Measurements from ENCODE around the gene CLSTN2. TPM values are rescaled to one million over a fixed set of nuclear protein-coding genes. Genes with fewer than 3 reads are reported as not detected.

Gene CLSTN2
- polyA plus RNA-seq, 1 experiment: 0.04 TPM

DNA sequence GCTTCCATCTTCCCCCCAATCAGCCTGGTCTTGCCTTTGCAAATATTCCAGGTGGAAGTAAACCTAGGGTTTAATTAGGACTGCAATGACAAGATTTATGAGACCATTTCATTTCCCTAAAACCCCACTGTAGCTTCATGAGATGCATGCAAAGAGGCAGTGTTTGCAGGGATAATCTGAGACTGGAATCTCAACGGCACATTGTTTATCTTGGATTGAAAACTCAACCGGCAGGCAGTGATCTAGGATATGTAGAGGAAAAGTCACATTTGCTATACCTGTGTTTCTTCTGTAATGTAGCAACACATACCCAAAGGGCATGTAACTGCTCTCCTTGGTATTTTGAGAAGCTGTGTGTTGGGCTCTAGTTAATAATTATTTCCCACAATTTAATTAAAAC, 18.7 kb upstream of the CLSTN2 start:
- Histone ChIP-seq H3K4me3 (ENCODE audit: low read depth, low read length) (no peak overlapping the region), H3K9me3 (ENCODE audit: control insufficient read depth, insufficient read depth, low read length) (no peaks in the 10 kb centered on the region; the same call in none of the 2 replicates), H3K27ac (ENCODE audit: low read depth, low read length) (no peak overlapping the region), H3K27me3 (ENCODE audit: control insufficient read depth, insufficient read depth, low read length) (no peaks in the 10 kb centered on the region)
- CTCF ChIA-PET: no interaction called here
- POLR2A ChIA-PET: no interaction called here
- DNase-seq (ENCODE audit: low read depth, low spot score): no peak
- TF ChIP-seq, protein P1, sequence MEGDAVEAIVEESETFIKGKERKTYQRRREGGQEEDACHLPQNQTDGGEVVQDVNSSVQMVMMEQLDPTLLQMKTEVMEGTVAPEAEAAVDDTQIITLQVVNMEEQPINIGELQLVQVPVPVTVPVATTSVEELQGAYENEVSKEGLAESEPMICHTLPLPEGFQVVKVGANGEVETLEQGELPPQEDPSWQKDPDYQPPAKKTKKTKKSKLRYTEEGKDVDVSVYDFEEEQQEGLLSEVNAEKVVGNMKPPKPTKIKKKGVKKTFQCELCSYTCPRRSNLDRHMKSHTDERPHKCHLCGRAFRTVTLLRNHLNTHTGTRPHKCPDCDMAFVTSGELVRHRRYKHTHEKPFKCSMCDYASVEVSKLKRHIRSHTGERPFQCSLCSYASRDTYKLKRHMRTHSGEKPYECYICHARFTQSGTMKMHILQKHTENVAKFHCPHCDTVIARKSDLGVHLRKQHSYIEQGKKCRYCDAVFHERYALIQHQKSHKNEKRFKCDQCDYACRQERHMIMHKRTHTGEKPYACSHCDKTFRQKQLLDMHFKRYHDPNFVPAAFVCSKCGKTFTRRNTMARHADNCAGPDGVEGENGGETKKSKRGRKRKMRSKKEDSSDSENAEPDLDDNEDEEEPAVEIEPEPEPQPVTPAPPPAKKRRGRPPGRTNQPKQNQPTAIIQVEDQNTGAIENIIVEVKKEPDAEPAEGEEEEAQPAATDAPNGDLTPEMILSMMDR (IDR thresholded peaks at IDR 0.05; ENCODE audit: low read depth, low read length): no peak

DNA sequence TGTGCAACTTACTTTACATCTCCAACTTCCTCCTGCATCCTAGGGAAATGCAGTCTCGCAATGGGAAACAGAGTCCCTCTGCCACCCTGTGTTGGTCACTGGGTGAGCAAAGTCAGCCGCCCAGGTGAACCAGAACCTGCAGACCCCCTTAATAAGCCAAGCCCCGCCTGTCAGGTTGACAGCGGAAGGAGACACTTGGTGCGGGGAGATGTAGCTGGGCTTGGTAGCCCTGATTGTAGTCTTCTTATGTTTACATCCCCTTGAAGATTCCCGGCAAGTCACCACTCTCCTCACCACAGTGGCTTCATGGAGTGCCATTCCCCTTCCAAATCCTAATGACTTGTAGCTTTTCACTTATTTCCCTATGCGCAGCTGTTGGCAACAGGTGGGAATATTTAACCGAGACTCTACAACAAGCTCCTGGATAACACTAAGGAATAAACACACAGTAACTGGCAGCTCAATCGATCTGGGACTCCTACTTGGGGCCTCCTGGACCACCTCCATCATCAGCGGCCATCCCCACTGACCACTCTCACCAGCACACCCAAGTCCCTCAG, 17.7 kb upstream of the CLSTN2 start:
- Histone ChIP-seq H3K27me3 (ENCODE audit: control insufficient read depth, insufficient read depth, low read length) (no peaks in the 10 kb centered on the region), H3K4me3 (ENCODE audit: low read depth, low read length) (no peak overlapping the region), H3K9me3 (ENCODE audit: control insufficient read depth, insufficient read depth, low read length) (no peaks in the 10 kb centered on the region; the same call in none of the 2 replicates), H3K27ac (ENCODE audit: low read depth, low read length) (no peak overlapping the region)
- no peak for DNase-seq (ENCODE audit: low read depth, low spot score)
- ChIA-PET CTCF (no interaction called here), POLR2A (no interaction called here)
- TF ChIP-seq, protein P1 (IDR thresholded peaks at IDR 0.05; ENCODE audit: low read depth, low read length): no peak

DNA sequence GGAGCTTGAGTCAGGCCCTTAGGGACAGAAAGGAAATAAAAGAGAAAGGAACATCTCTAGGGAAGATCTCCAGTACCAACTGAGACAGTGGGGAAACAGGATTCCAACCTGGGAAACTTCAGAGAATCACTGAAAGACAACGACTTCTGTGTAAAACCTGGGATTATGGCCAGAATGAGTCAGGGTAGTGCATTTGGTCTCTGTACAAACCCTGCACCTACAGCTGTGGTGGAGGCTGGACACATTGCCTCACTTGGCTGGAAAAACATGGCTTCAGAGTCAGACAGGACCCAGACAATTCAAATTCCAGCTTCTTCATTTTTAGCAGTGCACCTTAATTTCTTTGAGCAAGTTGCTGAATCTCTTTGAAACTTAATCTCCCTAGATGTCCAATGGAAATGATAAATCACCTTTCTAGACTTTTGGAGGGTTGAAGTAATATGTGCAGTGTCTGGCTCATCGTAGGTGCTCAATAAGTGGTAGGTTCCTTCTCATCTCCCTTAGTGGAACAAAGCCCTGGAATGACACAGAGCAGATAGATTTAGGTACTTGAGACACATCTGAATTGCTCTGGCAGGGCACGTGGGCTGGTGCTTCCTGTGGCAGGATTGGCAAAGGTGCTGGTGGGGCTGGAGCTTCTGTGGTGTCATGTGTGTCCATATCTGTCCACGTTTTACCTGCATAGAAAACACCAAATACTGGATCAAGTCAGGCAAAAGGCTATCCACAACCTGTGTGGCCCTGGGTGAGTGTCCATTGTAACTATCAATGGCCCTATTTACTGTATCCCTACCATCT, 6.1 kb upstream of the CLSTN2 start:
- H3K27ac ChIP-seq (ENCODE audit: low read depth, low read length): no peak overlapping the region
- no peaks in the 10 kb centered on the region for H3K9me3 ChIP-seq (ENCODE audit: control insufficient read depth, insufficient read depth, low read length)
- TF ChIP-seq, protein P1 (IDR thresholded peaks at IDR 0.05; ENCODE audit: low read depth, low read length): no peak
- ChIA-PET POLR2A (no interaction called here), CTCF (no interaction called here)
- peaks cover 2% of the 10 kb centered on the region for H3K27me3 ChIP-seq (ENCODE audit: control insufficient read depth, insufficient read depth, low read length)
- no peak for DNase-seq (ENCODE audit: low read depth, low spot score)
- H3K4me3 ChIP-seq (ENCODE audit: low read depth, low read length): no peak overlapping the region

DNA sequence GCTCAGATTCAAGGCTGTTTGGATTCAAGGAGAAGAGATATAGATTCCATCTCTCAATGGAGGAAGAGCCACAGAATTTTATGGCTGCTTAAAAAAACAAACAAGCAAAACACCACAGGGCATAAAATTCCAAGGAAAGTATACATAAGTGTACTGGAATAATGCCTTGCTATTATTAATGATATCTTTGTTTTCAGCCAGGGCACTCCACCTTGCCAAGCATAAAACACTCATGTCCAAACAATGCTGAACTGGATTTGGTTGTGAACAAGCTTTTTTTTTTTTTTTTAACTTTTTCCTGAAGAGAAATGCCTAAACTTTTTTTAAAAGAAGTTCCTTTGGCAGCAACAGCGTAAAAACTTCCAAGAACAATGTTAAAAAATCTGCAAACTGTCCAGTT, 4.8 kb upstream of the CLSTN2 start:
- H3K27me3 ChIP-seq (ENCODE audit: control insufficient read depth, insufficient read depth, low read length): peaks cover 10% of the 10 kb centered on the region
- no peak for DNase-seq (ENCODE audit: low read depth, low spot score)
- TF ChIP-seq, protein P1 (IDR thresholded peaks at IDR 0.05; ENCODE audit: low read depth, low read length): no peak
- H3K27ac ChIP-seq (ENCODE audit: low read depth, low read length): no peak overlapping the region
- ChIA-PET POLR2A (no interaction called here), CTCF (interaction anchor here (0.6 kb wide), 1 partner anchor 30 kb away, joined by 3 read pairs; no protein-coding TSS in a partner anchor)
- no peaks in the 10 kb centered on the region; the same call in 1 of the 2 replicates for H3K9me3 ChIP-seq (ENCODE audit: control insufficient read depth, insufficient read depth, low read length)
- H3K4me3 ChIP-seq (ENCODE audit: low read depth, low read length): no peak overlapping the region

DNA sequence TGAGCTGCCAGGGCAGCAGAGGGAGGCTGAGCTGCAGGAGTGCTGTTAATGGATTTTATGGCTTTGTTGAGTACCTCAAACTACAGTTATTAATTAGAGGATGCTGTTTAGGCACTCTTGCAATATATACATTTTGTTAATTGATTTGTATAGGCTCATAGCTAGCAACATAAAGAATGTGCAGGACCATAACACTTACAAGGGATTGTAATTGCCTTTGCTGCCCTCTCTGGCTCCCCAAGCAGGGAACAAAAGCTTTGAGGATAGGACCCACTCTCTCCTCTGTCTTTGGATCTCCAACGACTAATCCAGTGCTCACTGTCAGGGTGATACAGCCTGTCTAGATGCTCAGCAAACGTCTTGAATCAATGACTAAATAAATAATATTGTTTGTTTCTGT, 1.2 kb upstream of the CLSTN2 start:
- Histone ChIP-seq H3K9me3 (ENCODE audit: control insufficient read depth, insufficient read depth, low read length) (no peaks in the 10 kb centered on the region; the same call in 1 of the 2 replicates), H3K4me3 (ENCODE audit: low read depth, low read length) (no peak overlapping the region), H3K27me3 (ENCODE audit: control insufficient read depth, insufficient read depth, low read length) (peaks cover 24% of the 10 kb centered on the region), H3K27ac (ENCODE audit: low read depth, low read length) (no peak overlapping the region)
- TF ChIP-seq, protein P1 (IDR thresholded peaks at IDR 0.05; ENCODE audit: low read depth, low read length): no peak
- DNase-seq (ENCODE audit: low read depth, low spot score): no peak
- ChIA-PET CTCF (no interaction called here), POLR2A (interaction anchor here (0.7 kb wide), 1 partner anchor 1758 kb away, joined by 3 read pairs; no protein-coding TSS in a partner anchor)
